Heart left ventricle (tissue), 16 donors: Measurements from ENCODE around the gene SERPINA1. TPM values are rescaled to one million over a fixed set of nuclear protein-coding genes. Genes with fewer than 3 reads are reported as not detected.
A peak's percentile ranks its signal among the peaks of the same experiment; 100 is the strongest.

Experiments used
- ATAC-seq, 4 donors: fragments of 200-7000 bp; cut with Tn5 transposase; one replicate each; pipeline ENCODE4 v1.9.1; 2020 to 2022; ENCODE audit warnings: moderate library complexity in 4 of 4, mild to moderate bottlenecking in 3 of 4, moderate number of reproducible peaks in 1 of 4
- DNase-seq, 5 donors: peaks; one replicate each; pipeline ENCODE4 v3.0.0-alpha.2; 2020
- H3K27ac ChIP-seq, 12 donors: fragments of 200-600 bp; sonication (generic) in 4 of 12; one replicate each; pipeline versions ENCODE4 v1.5.0 to v1.8.0; 2016 to 2022; ENCODE audit warnings: mild to moderate bottlenecking in 2 of 12
- H3K27me3 ChIP-seq, 9 donors: fragments of 200-600 bp; sonication (generic) in 2 of 9; one replicate each; pipeline versions ENCODE4 v1.5.1 to v1.8.0; 2016 to 2022; ENCODE audit warnings: mild to moderate bottlenecking in 3 of 9
- H3K36me3 ChIP-seq, 9 donors: fragments of 200-600 bp; sonication (generic) in 2 of 9; one replicate each; pipeline versions ENCODE4 v1.5.0 to v1.8.0; 2018 to 2022; ENCODE audit warnings: mild to moderate bottlenecking in 2 of 9
- H3K4me1 ChIP-seq, 12 donors: fragments of 200-600 bp; sonication (generic) in 4 of 12; one replicate each; pipeline versions ENCODE4 v1.5.0 to v1.8.0; 2016 to 2022; ENCODE audit warnings: mild to moderate bottlenecking in 3 of 12
- H3K4me3 ChIP-seq, 12 donors: fragments of 200-600 bp; sonication (generic) in 4 of 12; one replicate each; pipeline versions ENCODE4 v1.5.0 to v1.8.0; 2017 to 2022; ENCODE audit warnings: mild to moderate bottlenecking in 9 of 12, moderate library complexity in 4 of 12
- H3K9me3 ChIP-seq, 12 donors: fragments of 200-600 bp; sonication (generic) in 4 of 12; one replicate each; pipeline versions ENCODE4 v1.5.0 to v1.8.0; 2016 to 2022; ENCODE audit warnings: mild to moderate bottlenecking in 1 of 12
- CTCF ChIP-seq, 12 donors: fragments of 200-600 bp; sonication (generic) in 4 of 12; IDR thresholded peaks; one replicate each; pipeline versions ENCODE4 v1.5.0 to v1.8.0; 2018 to 2022; ENCODE audit warnings: antibody characterized with exemption in 12 of 12, mild to moderate bottlenecking in 5 of 12
- POLR2A ChIP-seq, 2 donors: fragments of 450-650 bp; IDR thresholded peaks; one replicate each; pipeline ENCODE4 v1.6.1; 2017; ENCODE audit warnings: antibody characterized with exemption in 2 of 2, mild to moderate bottlenecking in 2 of 2, moderate library complexity in 2 of 2
- WGBS, 4 donors: extraction: QIAGEN DNeasy Blood & Tissue Kit in 2 of 4; methylation state at CpG; one replicate each; pipeline versions ENCODE4 v1.1.5 to v1.1.7; 2013 to 2018; 5-methylcytosine and 5-hydroxymethylcytosine counted together
- intact Hi-C, 10 donors: fragments of 100-400 bp; cut with DNase I; formaldehyde crosslinking; loops; one replicate each; pipeline versions ENCODE4 v1.11.1 to v1.14.2; 2022
- polyA plus RNA-seq, 2 donors: library from polyadenylated mRNA; stranded (reverse); fragments of 200-250 nt; gene quantifications; one replicate each; pipeline ENCODE4 v1.2.3, GENCODE V29; 2013
- total RNA-seq, 9 donors: library from RNA; depleted of rRNA in 2 of 9; stranded (reverse); fragments of >200 nt in 2 of 9; fragmentation: NEBNext Ultra II Directional in 3 of 9; extraction: Animal tissue kit (Norgen Biotek cat#: 25700) in 3 of 9; gene quantifications; one replicate each; pipeline versions ENCODE4 v1.1.0 to v1.2.4, GENCODE V29; 2016 to 2023
- donor health status: ischemic (EF 13 %, LVEDD 7.1; RV severe dilation, severe dysfunction).
- donor health status: healthy with polysubstance abuse.
- donor health status: DM: no; HTN: yes; CAD: no.
- donor health status: DM: no; HTN: no; CAD: no.
- donor health status: ischemic (EF 25% LVEDD 6.9; RV normal size, moderate dysfunction).
- donor health status: ischemic (EF 25% LVEDD 5.7; RV mildly dilated, moderate dysfunction).
- donor health status: healthy.
- donor health status: DM: yes; HTN: yes; CAD: no.
- donor health status: ischemic (EF 35%, LVEDD 5.7; RV mildly dilated, moderate dysfunction).
- donor health status: nonischemic (EF 11% LVEDD 7.7; RV severe dilation, severe dysfunction).
- donor health status: DM: yes; HTN: yes; CAD: no.
- donor health status: PGD.
- donor health status: ischemic (EF 29% LVEDD 5.4; RV normal size, mild dysfunction).
- donor health status: nonischemic (EF 23%, LVEDD 6.1; RV moderate dilation, normal function).

The SERPINA1 gene
- total and polyA plus RNA-seq, 11 donors = 0.99 to 53.4 (median 4.4) TPM

GRCh38 chr14:94395282-94395887 lies 7.0 kb upstream of the SERPINA1 start:
- 64 to 78% (median 72%) methylated on average over 4 of the region's 4 CpGs for WGBS, 4 donors
- no peak for TF ChIP-seq POLR2A (IDR thresholded peaks at IDR 0.05)
- no peak for TF ChIP-seq CTCF (IDR thresholded peaks at IDR 0.05)
- Histone ChIP-seq H3K36me3 (no peaks in the 10 kb centered on the region), H3K9me3 (no peaks in the 10 kb centered on the region), H3K27me3 (peaks cover 0 to 11% (median 0%) of the 10 kb centered on the region in 9 donors), H3K27ac (peak overlapping the region in 1 of 12 donors; percentile 88), H3K4me1 (peaks cover 0 to 57% (median 0%) of the 10 kb centered on the region in 12 donors), H3K4me3 (no peak overlapping the region)
- intact Hi-C loops = no loop called here
- ATAC-seq (no peak), DNase-seq (no peak)

- peak in 3 of 4 donors; percentile 69 to 76 (median 74) for ATAC-seq
- H3K27me3 ChIP-seq = peaks cover 0 to 13% (median 0%) of the 10 kb centered on the region in 9 donors
- intact Hi-C loops = no loop called here
- H3K27ac ChIP-seq = peak overlapping the region in 1 of 12 donors; percentile 88
- WGBS, 4 donors = 58 to 67% (median 61%) methylated on average over 8 to 9 of the region's 9 CpGs
- no peak overlapping the region for H3K4me3 ChIP-seq
- no peaks in the 10 kb centered on the region for H3K9me3 ChIP-seq
- no peaks in the 10 kb centered on the region for H3K36me3 ChIP-seq
- peaks cover 0 to 58% (median 0%) of the 10 kb centered on the region in 12 donors for H3K4me1 ChIP-seq
- DNase-seq = peak in 4 of 5 donors; percentile 41 to 63 (median 48)
- TF ChIP-seq POLR2A (IDR thresholded peaks at IDR 0.05) (no peak), CTCF (IDR thresholded peaks at IDR 0.05) (no peak)
Observed at GRCh38 chr14:94394581-94395207, 6.3 kb upstream of the SERPINA1 start.

GRCh38 chr14:94394025-94394493 lies 5.7 kb upstream of the SERPINA1 start:
- Histone ChIP-seq H3K27me3 (peaks cover 0 to 14% (median 0%) of the 10 kb centered on the region in 9 donors), H3K4me1 (peaks cover 0 to 58% (median 0%) of the 10 kb centered on the region in 12 donors), H3K36me3 (no peaks in the 10 kb centered on the region), H3K27ac (peak overlapping the region in 1 of 12 donors; percentile 88), H3K9me3 (no peaks in the 10 kb centered on the region), H3K4me3 (no peak overlapping the region)
- no peak for DNase-seq
- TF ChIP-seq POLR2A (IDR thresholded peaks at IDR 0.05) = no peak
- no peak for TF ChIP-seq CTCF (IDR thresholded peaks at IDR 0.05)
- intact Hi-C loops = no loop called here
- 78 to 85% (median 81%) methylated on average over 8 of the region's 8 CpGs for WGBS, 4 donors
- ATAC-seq = no peak

- Histone ChIP-seq H3K36me3 (no peaks in the 10 kb centered on the region), H3K9me3 (no peaks in the 10 kb centered on the region), H3K4me1 (peaks cover 0 to 58% (median 0%) of the 10 kb centered on the region in 12 donors), H3K27ac (peak overlapping the region in 1 of 12 donors; percentile 88), H3K27me3 (peaks cover 0 to 18% (median 0%) of the 10 kb centered on the region in 9 donors), H3K4me3 (no peak overlapping the region)
- no peak for DNase-seq
- whole genome bisulfite sequencing, 4 donors = 90 to 94% (median 93%) methylated on average over 10 of the region's 10 CpGs
- TF ChIP-seq CTCF (IDR thresholded peaks at IDR 0.05) = no peak
- no peak for TF ChIP-seq POLR2A (IDR thresholded peaks at IDR 0.05)
- no peak for ATAC-seq
- intact Hi-C loops = no loop called here
Observed at GRCh38 chr14:94393474-94393873, 5.1 kb upstream of the SERPINA1 start.
